Right lobe of liver (tissue), 6 donors: ENCODE results near the gene MYO1B. TPM values are rescaled to one million over a fixed set of nuclear protein-coding genes. Genes with fewer than 3 reads are reported as not detected.

Experiments
- ATAC-seq, 4 donors: fragments of 200-7000 bp; cut with Tn5 transposase; one replicate each; pipeline ENCODE4 v1.9.1; 2020; ENCODE audit warnings: mild to moderate bottlenecking in 4 of 4, moderate library complexity in 4 of 4
- DNase-seq, 3 donors: peaks; one replicate each; pipeline ENCODE4 v3.0.0-alpha.2; 2020
- H3K27ac ChIP-seq, 3 donors: fragments of 200-600 bp; one replicate each; pipeline ENCODE4 v1.8.0; 2022
- H3K27me3 ChIP-seq, 2 donors: fragments of 200-600 bp; one replicate each; pipeline ENCODE4 v1.8.0; 2022
- H3K36me3 ChIP-seq, 4 donors: fragments of 200-600 bp; sonication (generic) in 1 of 4; one replicate each; pipeline versions ENCODE4 v1.5.1 to v1.8.0; 2017 to 2022; ENCODE audit warnings: control low read depth in 1 of 4
- H3K4me1 ChIP-seq, 4 donors: fragments of 200-600 bp; sonication (generic) in 1 of 4; one replicate each; pipeline versions ENCODE4 v1.5.1 to v1.8.0; 2017 to 2022; ENCODE audit warnings: control low read depth in 1 of 4
- H3K4me3 ChIP-seq, 3 donors: fragments of 200-600 bp; one replicate each; pipeline ENCODE4 v1.8.0; 2022
- H3K9me3 ChIP-seq, 4 donors: fragments of 200-600 bp; sonication (generic) in 1 of 4; one replicate each; pipeline versions ENCODE4 v1.5.1 to v1.8.0; 2017 to 2022; ENCODE audit warnings: control low read depth in 1 of 4
- POLR2A ChIP-seq: fragments of 450-650 bp; IDR thresholded peaks from one replicate; pipeline ENCODE4 v1.6.1; 2017; ENCODE audit warnings: antibody characterized with exemption, mild to moderate bottlenecking
- WGBS: methylation state at CpG from one replicate; pipeline ENCODE4 v1.1.6; 2018; ENCODE audit warnings: low coverage, low lambda C conversion rate; ENCODE audit not compliant: insufficient coverage; ENCODE audit errors: missing lambda C conversion rate; 5-methylcytosine and 5-hydroxymethylcytosine counted together
- intact Hi-C, 2 donors: fragments of 100-400 bp; cut with DNase I; formaldehyde crosslinking; loops; one replicate each; pipeline versions ENCODE4 v1.11.2 to v1.14.1; 2022
- total RNA-seq, 6 experiments: library from RNA; depleted of rRNA in 2 of 6; stranded (reverse); fragments of >200 nt in 2 of 6; fragmentation: NEBNext Ultra II Directional in 3 of 6; extraction: Animal tissue kit (Norgen Biotek cat#: 25700) in 3 of 6; gene quantifications; one replicate each; pipeline versions ENCODE4 v1.1.0 to v1.2.4, GENCODE V29; 2016 to 2023
- TF ChIP-seq, protein P1 (sequence below), 4 donors: fragments of 200-600 bp in 3 of 4; fragments of 450-650 bp in 1 of 4; IDR thresholded peaks; one replicate each; pipeline versions ENCODE4 v1.5.1 to v1.8.0; 2016 to 2022; ENCODE audit warnings: antibody characterized with exemption in 4 of 4, mild to moderate bottlenecking in 2 of 4
- donor health status: DM: no; HTN: yes; CAD: no.
- donor health status: DM: no; HTN: no; CAD: no.
- donor health status: DM: no; HTN: no; CAD: no.
- donor health status: DM: no; HTN: yes; CAD: no.
- donor health status: DM: no; HTN: yes; CAD: no.

MYO1B gene
- total RNA-seq, 6 experiments from 2014 or later, result 171 to 273 (median 221) TPM

DNA sequence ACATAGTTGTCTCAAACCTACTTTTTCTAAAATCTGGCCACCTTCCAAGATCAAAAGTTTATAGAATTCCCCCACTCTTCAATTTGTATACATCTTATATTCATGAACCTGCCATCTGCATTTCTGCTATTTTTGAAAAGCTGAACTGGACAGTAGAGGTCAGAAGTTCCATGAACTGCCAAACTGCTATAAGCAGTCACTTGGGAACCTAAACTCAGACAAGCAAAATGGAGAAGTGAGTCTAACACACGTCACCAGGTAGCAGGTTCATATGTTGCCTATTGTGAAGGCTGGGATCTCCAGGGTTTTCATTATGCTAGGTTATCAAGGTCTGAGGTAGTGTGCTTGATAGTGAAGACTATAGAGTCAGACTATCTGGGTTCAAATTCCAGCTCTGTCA, 2.0 kb upstream of the MYO1B start:
- no peak for DNase-seq
- peaks cover 0 to 18% (median 5%) of the 10 kb centered on the region in 4 donors for H3K4me1 ChIP-seq
- TF ChIP-seq, protein P1, sequence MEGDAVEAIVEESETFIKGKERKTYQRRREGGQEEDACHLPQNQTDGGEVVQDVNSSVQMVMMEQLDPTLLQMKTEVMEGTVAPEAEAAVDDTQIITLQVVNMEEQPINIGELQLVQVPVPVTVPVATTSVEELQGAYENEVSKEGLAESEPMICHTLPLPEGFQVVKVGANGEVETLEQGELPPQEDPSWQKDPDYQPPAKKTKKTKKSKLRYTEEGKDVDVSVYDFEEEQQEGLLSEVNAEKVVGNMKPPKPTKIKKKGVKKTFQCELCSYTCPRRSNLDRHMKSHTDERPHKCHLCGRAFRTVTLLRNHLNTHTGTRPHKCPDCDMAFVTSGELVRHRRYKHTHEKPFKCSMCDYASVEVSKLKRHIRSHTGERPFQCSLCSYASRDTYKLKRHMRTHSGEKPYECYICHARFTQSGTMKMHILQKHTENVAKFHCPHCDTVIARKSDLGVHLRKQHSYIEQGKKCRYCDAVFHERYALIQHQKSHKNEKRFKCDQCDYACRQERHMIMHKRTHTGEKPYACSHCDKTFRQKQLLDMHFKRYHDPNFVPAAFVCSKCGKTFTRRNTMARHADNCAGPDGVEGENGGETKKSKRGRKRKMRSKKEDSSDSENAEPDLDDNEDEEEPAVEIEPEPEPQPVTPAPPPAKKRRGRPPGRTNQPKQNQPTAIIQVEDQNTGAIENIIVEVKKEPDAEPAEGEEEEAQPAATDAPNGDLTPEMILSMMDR (IDR thresholded peaks at IDR 0.05), result no peak
- WGBS, result 71% methylated on average over 1 of the region's 1 CpG
- no peak for ATAC-seq
- no peak overlapping the region for H3K27ac ChIP-seq
- no peaks in the 10 kb centered on the region for H3K36me3 ChIP-seq
- H3K9me3 ChIP-seq, result no peaks in the 10 kb centered on the region
- H3K27me3 ChIP-seq, result no peaks in the 10 kb centered on the region
- H3K4me3 ChIP-seq, result no peak overlapping the region
- intact Hi-C loops, result loop anchor here in 1 of 2 donors (10.0 kb wide), 1 partner anchor 68 kb away; no protein-coding TSS in a partner anchor

DNA sequence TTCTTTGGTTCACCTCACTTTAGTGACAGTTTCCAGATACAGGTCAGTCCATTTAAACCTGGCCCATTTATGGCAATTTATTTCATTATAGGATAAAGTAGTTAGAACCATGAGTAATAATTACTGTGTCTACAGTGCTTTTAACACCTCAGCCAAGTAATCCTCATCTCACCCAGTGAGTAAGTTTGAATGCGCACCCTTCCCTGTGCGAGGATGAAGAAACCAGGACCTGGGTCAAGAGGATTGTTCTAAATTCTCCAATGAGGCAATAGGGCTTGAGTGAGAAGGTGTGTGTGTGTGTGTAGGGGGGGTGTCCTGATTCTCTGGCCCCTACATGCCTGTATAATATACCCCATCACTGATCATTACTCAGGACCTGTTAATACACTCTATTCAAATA, 854 bp upstream of the MYO1B start:
- Histone ChIP-seq H3K27me3 (no peaks in the 10 kb centered on the region), H3K27ac (no peak overlapping the region), H3K9me3 (no peaks in the 10 kb centered on the region), H3K36me3 (no peaks in the 10 kb centered on the region), H3K4me3 (no peak overlapping the region), H3K4me1 (peaks cover 0 to 29% (median 11%) of the 10 kb centered on the region in 4 donors)
- DNase-seq (no peak), ATAC-seq (no peak)
- intact Hi-C loops, result loop anchor here in 1 of 2 donors (10.0 kb wide), 1 partner anchor 70 kb away; no protein-coding TSS in a partner anchor
- TF ChIP-seq, protein P1 (IDR thresholded peaks at IDR 0.05), result no peak
- TF ChIP-seq POLR2A, result no peak
- WGBS, result 89% methylated on average over 2 of the region's 2 CpGs

DNA sequence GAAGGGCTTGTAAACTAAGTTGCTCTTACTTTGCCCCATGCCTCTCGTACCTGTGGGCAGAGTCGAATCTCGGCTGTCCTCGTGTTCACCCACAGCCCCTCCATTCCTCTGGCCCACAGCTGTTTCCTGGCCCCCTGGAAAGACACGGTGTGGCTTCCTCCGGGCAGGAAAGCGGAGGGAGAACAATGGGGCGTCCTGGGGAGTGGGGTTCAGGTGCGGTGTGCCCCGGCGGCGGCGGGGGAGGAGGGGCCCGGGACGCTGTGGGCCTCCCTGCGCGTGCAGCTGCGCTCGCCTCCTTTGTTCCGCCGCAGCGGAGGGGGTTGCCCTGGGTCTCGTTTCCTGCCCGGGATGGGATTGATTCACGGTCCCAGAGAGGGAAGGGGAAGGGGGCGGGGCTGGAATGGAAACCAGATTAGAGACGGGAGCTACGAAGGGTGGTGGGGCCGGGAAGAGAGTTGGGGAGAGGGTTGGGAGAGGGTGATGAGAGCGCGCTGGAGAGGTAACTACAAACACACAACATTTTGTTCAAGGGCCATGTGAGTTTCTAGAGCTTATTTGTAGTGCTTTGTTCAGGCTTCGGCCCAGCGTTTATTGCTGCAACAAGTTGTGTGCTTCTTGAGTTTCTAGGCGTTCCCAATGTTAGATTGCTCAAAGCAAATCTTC, 796 bp downstream of the MYO1B start:
- peak; percentile 50 to 64 (median 54) for ATAC-seq
- Histone ChIP-seq H3K27ac (peak overlapping the region; percentile 75 to 92 (median 91)), H3K4me1 (peaks cover 0 to 44% (median 18%) of the 10 kb centered on the region in 4 donors), H3K9me3 (no peaks in the 10 kb centered on the region), H3K4me3 (peak overlapping the region; percentile 77 to 91 (median 84)), H3K36me3 (no peaks in the 10 kb centered on the region), H3K27me3 (no peaks in the 10 kb centered on the region)
- WGBS, result 3% methylated on average over 16 of the region's 34 CpGs
- DNase-seq, result peak; percentile 77 to 82 (median 78)
- TF ChIP-seq, protein P1 (IDR thresholded peaks at IDR 0.05), result no peak
- intact Hi-C loops, result loop anchor here in 1 of 2 donors (10.0 kb wide), 1 partner anchor 71 kb away; no protein-coding TSS in a partner anchor

DNA sequence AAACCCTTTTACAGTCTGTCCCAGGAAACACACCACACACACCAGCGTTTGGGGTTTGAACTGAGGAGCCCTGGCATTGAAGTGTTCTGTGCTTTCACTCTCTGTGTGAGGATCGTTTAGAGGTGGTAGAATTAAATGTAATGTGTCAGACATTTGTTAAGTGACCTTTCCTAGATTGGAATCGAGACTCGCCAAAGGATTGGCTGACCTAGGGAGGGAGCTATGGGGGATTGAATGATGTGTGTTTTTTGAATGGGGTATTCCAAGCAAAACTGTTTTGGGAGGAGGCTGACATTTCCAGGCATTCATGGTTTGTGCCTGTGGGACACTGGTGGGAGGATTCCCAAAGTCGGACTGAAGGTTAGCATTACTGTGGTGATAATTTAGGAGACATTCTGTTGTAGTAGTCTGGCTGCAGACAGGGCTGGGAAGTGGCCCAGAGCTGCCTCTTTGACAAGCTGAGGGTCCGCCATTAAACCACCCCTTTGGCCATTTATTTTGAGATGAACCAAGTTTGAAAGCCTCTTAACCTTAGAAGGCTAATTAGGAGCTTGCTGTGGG, 1.7 kb downstream of the MYO1B start:
- DNase-seq, result no peak
- 38% methylated on average over 4 of the region's 6 CpGs for WGBS
- intact Hi-C loops, result loop anchor here in 1 of 2 donors (10.0 kb wide), 1 partner anchor 72 kb away; no protein-coding TSS in a partner anchor
- Histone ChIP-seq H3K4me3 (peak overlapping the region; percentile 77 to 91 (median 84)), H3K36me3 (no peaks in the 10 kb centered on the region), H3K4me1 (peaks cover 0 to 46% (median 18%) of the 10 kb centered on the region in 4 donors), H3K27me3 (no peaks in the 10 kb centered on the region), H3K9me3 (no peaks in the 10 kb centered on the region), H3K27ac (peak overlapping the region; percentile 75 to 92 (median 91))
- no peak for ATAC-seq
- TF ChIP-seq, protein P1 (IDR thresholded peaks at IDR 0.05), result no peak
- no peak for TF ChIP-seq POLR2A
